HepG2 (cell line): Measurements from ENCODE around the gene ARHGAP25. TPM values are rescaled to one million over a fixed set of nuclear protein-coding genes. Genes with fewer than 3 reads are reported as not detected.

Experiments
- ATAC-seq: fragments of 200-7000 bp; cut with Tn5 transposase; 3 replicates; pipeline ENCODE4 v1.9.1; 2020; ENCODE audit warnings: mild to moderate bottlenecking, moderate library complexity
- BruUV-seq: library from RNA; stranded (reverse); fragments of 400-500 nt; replicated peaks from 2 replicates; lab custom pipeline; 2021; lab: Mats Ljungman, UMichigan
- CTCF ChIA-PET: fragments of 300-600 bp; formaldehyde crosslinking; extraction: SDS; loops from one replicate; lab custom pipeline; 2021; ENCODE audit warnings: low total read pairs, inconsistent platforms, low intra/inter-chr PET ratio; lab: Yijun Ruan, JAX
- POLR2A ChIA-PET: fragments of 350-600 bp; sonication (Branson Sonifier 250); formaldehyde crosslinking; loops from one replicate; lab custom pipeline; 2020; ENCODE audit warnings: antibody characterized with exemption, inconsistent platforms; lab: Yijun Ruan, JAX
- DNase-seq: peaks from one replicate; pipeline ENCODE4 v3.0.0-alpha.2; 2015; ENCODE audit warnings: low spot score
- FAIRE-seq: peaks from 3 replicates; lab custom pipeline; 2011; peaks lifted over from hg19 to GRCh38; lab: Jason Lieb, UNC
- H2AFZ ChIP-seq: one replicate; pipeline ENCODE4 v1.6.1; 2011; ENCODE audit warnings: low read length, inconsistent platforms
- H3K27ac ChIP-seq: fragments of 300-600 bp; 3 replicates; pipeline ENCODE4 v1.8.0; 2011; ENCODE audit warnings: mixed run types, mild to moderate bottlenecking, mixed read lengths, low read length, inconsistent platforms; ENCODE audit not compliant: insufficient read depth; ENCODE audit errors: extremely low read length
- H3K27me3 ChIP-seq, 2 experiments: fragments of 200-600 bp in 1 of 2; 2 replicates in 1 of 2; 3 replicates in 1 of 2; pipeline versions ENCODE4 v1.6.0 to v1.8.0; 2011; ENCODE audit warnings: low read length in 2 of 2, mild to moderate bottlenecking in 2 of 2, moderate library complexity in 2 of 2, inconsistent platforms in 1 of 2; ENCODE audit not compliant: insufficient read depth in 2 of 2, control insufficient read depth in 1 of 2
- H3K36me3 ChIP-seq, 2 experiments: fragments of 200-600 bp in 1 of 2; replicated peaks in 1 of 2; 2 replicates in 1 of 2; 3 replicates in 1 of 2; pipeline versions ENCODE4 v1.5.1 to v1.8.0; 2011; ENCODE audit warnings: low read length in 2 of 2, inconsistent platforms in 1 of 2; ENCODE audit not compliant: insufficient read depth in 2 of 2, control insufficient read depth in 1 of 2
- H3K4me1 ChIP-seq: 2 replicates; pipeline ENCODE4 v1.5.1; 2012; ENCODE audit warnings: low read length, inconsistent platforms; ENCODE audit not compliant: insufficient read depth
- H3K4me2 ChIP-seq: 2 replicates; pipeline ENCODE4 v1.6.0; 2011; ENCODE audit warnings: low read depth, low read length, inconsistent platforms
- H3K4me3 ChIP-seq, 3 experiments: fragments of 200-600 bp in 1 of 3; sonication (generic), shearing (Covaris generic) in 1 of 3; replicated peaks in 1 of 3; 2 replicates each; pipeline ENCODE4 v1.5.1; 2011 to 2016; ENCODE audit warnings: low read length in 3 of 3, inconsistent platforms in 2 of 3, low read depth in 2 of 3, mild to moderate bottlenecking in 2 of 3, control low read depth in 1 of 3, mixed read lengths in 1 of 3; ENCODE audit not compliant: insufficient read depth in 1 of 3
- H3K79me2 ChIP-seq: one replicate; pipeline ENCODE4 v1.6.1; 2011; ENCODE audit warnings: low read length, inconsistent platforms; ENCODE audit not compliant: insufficient read depth
- H3K9ac ChIP-seq: 2 replicates; pipeline ENCODE4 v1.6.0; 2011; ENCODE audit warnings: mild to moderate bottlenecking, low read depth, low read length, inconsistent platforms; ENCODE audit not compliant: insufficient read depth
- H3K9me3 ChIP-seq: 2 replicates; pipeline ENCODE4 v1.5.1; 2012; ENCODE audit warnings: mild to moderate bottlenecking, low read length
- H4K20me1 ChIP-seq: 2 replicates; pipeline ENCODE4 v1.6.0; 2011; ENCODE audit warnings: inconsistent platforms, mild to moderate bottlenecking, low read length, moderate library complexity; ENCODE audit not compliant: insufficient read depth
- FOXK1 ChIP-seq: sonication (generic); formaldehyde crosslinking; IDR thresholded peaks from 2 replicates; pipeline ENCODE4 v1.4.0; 2020; ENCODE audit warnings: low read depth, missing genetic modification reagents, borderline replicate concordance
- KDM4B ChIP-seq: sonication (generic); formaldehyde crosslinking; IDR thresholded peaks from 2 replicates; pipeline ENCODE4 v1.4.0; 2020; ENCODE audit warnings: missing genetic modification reagents
- NCOA1 ChIP-seq: sonication (generic); formaldehyde crosslinking; IDR thresholded peaks from 2 replicates; pipeline ENCODE4 v1.9.0; 2021; ENCODE audit warnings: missing genetic modification reagents
- NR3C1 ChIP-seq: sonication (generic); formaldehyde crosslinking; IDR thresholded peaks from 2 replicates; pipeline ENCODE4 v1.4.0; 2020; ENCODE audit warnings: missing genetic modification reagents
- PHF21A ChIP-seq: sonication (generic); formaldehyde crosslinking; IDR thresholded peaks from 2 replicates; pipeline ENCODE4 v1.5.0; 2020; ENCODE audit warnings: mild to moderate bottlenecking, missing genetic modification reagents
- ZEB1 ChIP-seq: IDR thresholded peaks from 2 replicates; pipeline ENCODE4 v1.6.1; 2012; ENCODE audit warnings: mild to moderate bottlenecking, low read depth, inconsistent platforms; ENCODE audit not compliant: insufficient replicate concordance
- ZNF274 ChIP-seq: sonication (generic); formaldehyde crosslinking; IDR thresholded peaks from 2 replicates; pipeline ENCODE4 v1.5.1; 2020; ENCODE audit warnings: mild to moderate bottlenecking, missing genetic modification reagents
- ZNF296 ChIP-seq: sonication (generic); formaldehyde crosslinking; conservative IDR thresholded peaks from 2 replicates; pipeline ENCODE4 v1.5.0; 2020; ENCODE audit warnings: mild to moderate bottlenecking, missing genetic modification reagents
- ZNF530 ChIP-seq: sonication (generic); formaldehyde crosslinking; IDR thresholded peaks from 2 replicates; pipeline ENCODE4 v1.5.0; 2020; ENCODE audit warnings: low read depth, mild to moderate bottlenecking, missing genetic modification reagents
- ZNF792 ChIP-seq: IDR thresholded peaks from 2 replicates; pipeline ENCODE4 v1.6.1; 2016
- WGBS: methylation state at CpG from one replicate; pipeline ENCODE4 v1.1.6; 2017; ENCODE audit warnings: low lambda C conversion rate; 5-methylcytosine and 5-hydroxymethylcytosine counted together
- in situ Hi-C: cut with HindIII; loops from 2 replicates; pipeline ENCODE4 v1.10.0; 2017; ENCODE audit warnings: low pct_unique_long_range_greater_than_20kb; ENCODE audit not compliant: extremely low pct_ligation_motif_present
- intact Hi-C: fragments of 100-400 bp; cut with micrococcal nuclease; formaldehyde crosslinking; loops from one replicate; pipeline ENCODE4 v1.10.0; 2022; ENCODE audit not compliant: unreplicated experiment
- polyA plus RNA-seq, 8 experiments: library from polyadenylated mRNA; depleted of rRNA in 3 of 8; stranded (reverse) in 7 of 8; unstranded in 1 of 8; fragments of >200 nt; fragmentation: Illumina TruSeq in 4 of 8; extraction: Trizol in 4 of 8; gene quantifications; 2 replicates each; pipeline versions ENCODE4 v1.2.1 to v1.2.3, GENCODE V29; 2011 to 2016; ENCODE audit warnings: low read depth in 4 of 8, missing spikeins in 1 of 8, mixed read lengths in 1 of 8; ENCODE audit not compliant: insufficient read depth in 1 of 8
- total RNA-seq, 5 experiments: library from RNA; depleted of rRNA; stranded (reverse); fragments of >200 nt; fragmentation: Illumina TruSeq; extraction: Trizol; gene quantifications; 2 replicates each; pipeline ENCODE4 v1.2.3, GENCODE V29; 2016; ENCODE audit warnings: low read depth in 1 of 5
- TF ChIP-seq, protein P1 (sequence below), 2 experiments: fragments of 450-650 bp in 1 of 2; sonication (generic) in 1 of 2; formaldehyde crosslinking; IDR thresholded peaks; 2 replicates each; pipeline versions ENCODE4 v1.5.0 to v1.8.0; 2020 to 2022; ENCODE audit warnings: mild to moderate bottlenecking in 1 of 2, missing genetic modification reagents in 1 of 2
- TF ChIP-seq, protein P2 (sequence below): sonication (generic); formaldehyde crosslinking; IDR thresholded peaks from 2 replicates; pipeline ENCODE4 v1.8.0; 2022; ENCODE audit warnings: mild to moderate bottlenecking, missing genetic modification reagents, borderline replicate concordance
- TF ChIP-seq, protein P3 (sequence below): sonication (generic); formaldehyde crosslinking; IDR thresholded peaks from 2 replicates; pipeline ENCODE4 v1.8.0; 2022; ENCODE audit warnings: missing genetic modification reagents, low read depth, mild to moderate bottlenecking, borderline replicate concordance
- TF ChIP-seq, protein P4 (sequence below): sonication (generic); formaldehyde crosslinking; IDR thresholded peaks from 2 replicates; pipeline ENCODE4 v1.4.0; 2020; ENCODE audit warnings: missing genetic modification reagents, borderline replicate concordance
- TF ChIP-seq, protein P5 (sequence below): sonication (generic); formaldehyde crosslinking; IDR thresholded peaks from 2 replicates; pipeline ENCODE4 v1.4.0; 2020; ENCODE audit warnings: missing genetic modification reagents

Gene ARHGAP25
- total and polyA plus RNA-seq, 2 of the 13 experiments (the other 11 are each of a cell fraction or from before 2014, with no cell fraction given) = not detected

DNA sequence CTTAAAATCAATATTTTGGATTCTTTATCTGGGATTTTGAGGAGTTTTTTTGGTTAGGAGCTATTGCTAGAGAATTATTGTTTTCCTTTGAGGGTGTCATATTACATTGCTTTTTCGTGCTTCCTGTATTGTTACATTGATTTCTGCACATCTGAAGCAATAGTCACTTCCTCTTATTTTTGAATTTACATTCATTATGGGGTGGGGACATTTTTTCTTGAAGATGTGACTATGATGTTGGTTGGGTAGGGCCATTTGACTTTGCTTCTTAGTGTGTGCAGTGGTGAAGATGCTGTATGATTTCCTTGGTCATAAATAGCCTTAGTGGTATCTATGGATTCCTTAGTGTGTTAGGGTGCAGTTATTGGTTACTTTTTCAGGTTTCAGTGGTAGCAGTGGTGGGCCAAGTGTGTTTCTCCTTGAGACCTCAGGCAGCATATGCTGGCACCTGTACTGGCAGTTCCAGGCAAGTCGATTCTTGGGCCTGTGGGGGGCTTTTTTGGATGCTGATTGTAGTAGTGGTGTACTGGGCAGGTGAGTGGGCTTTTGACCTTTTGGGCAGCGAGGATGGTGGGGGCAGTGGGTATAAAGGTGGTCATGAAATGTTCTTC is 61.8 kb downstream of the ARHGAP25 start:
- in situ Hi-C loops (no loop called here), intact Hi-C loops (no loop called here)
- Histone ChIP-seq H3K4me1 (no peaks in the 10 kb centered on the region), H3K36me3 (no peaks in the 10 kb centered on the region), H3K27ac (no peak overlapping the region), H2AFZ (no peak overlapping the region), H3K4me3 (no peak overlapping the region), H3K79me2 (no peaks in the 10 kb centered on the region), H3K27me3 (peaks cover 4 to 24% of the 10 kb centered on the region in 2 experiments; a peak in 3 of 5 replicates), H4K20me1 (no peaks in the 10 kb centered on the region), H3K9me3 (no peaks in the 10 kb centered on the region), H3K9ac (no peak overlapping the region), H3K4me2 (no peak overlapping the region)
- BruUV-seq = no TSS peak
- no peak for DNase-seq
- POLR2A ChIA-PET = no interaction called here
- WGBS = 7% methylated on average over 3 of the region's 3 CpGs
- CTCF ChIA-PET = no interaction called here
- ATAC-seq = no peak
- no peak for FAIRE-seq
- TF ChIP-seq ZNF296 (no peak), ZNF792 (CRISPR knock-in tag) (no peak), FOXK1 (CRISPR knock-in tag) (no peak), ZNF530 (CRISPR knock-in tag) (no peak), NR3C1 (CRISPR knock-in tag) (no peak), KDM4B (CRISPR knock-in tag) (no peak), PHF21A (CRISPR knock-in tag) (no peak), ZEB1 (no peak), NCOA1 (CRISPR knock-in tag) (no peak), ZNF274 (CRISPR knock-in tag) (no peak)
- TF ChIP-seq, protein P1, sequence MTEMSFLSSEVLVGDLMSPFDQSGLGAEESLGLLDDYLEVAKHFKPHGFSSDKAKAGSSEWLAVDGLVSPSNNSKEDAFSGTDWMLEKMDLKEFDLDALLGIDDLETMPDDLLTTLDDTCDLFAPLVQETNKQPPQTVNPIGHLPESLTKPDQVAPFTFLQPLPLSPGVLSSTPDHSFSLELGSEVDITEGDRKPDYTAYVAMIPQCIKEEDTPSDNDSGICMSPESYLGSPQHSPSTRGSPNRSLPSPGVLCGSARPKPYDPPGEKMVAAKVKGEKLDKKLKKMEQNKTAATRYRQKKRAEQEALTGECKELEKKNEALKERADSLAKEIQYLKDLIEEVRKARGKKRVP (CRISPR knock-in tag; IDR thresholded peaks at IDR 0.05) = no peak
- TF ChIP-seq, protein P2, sequence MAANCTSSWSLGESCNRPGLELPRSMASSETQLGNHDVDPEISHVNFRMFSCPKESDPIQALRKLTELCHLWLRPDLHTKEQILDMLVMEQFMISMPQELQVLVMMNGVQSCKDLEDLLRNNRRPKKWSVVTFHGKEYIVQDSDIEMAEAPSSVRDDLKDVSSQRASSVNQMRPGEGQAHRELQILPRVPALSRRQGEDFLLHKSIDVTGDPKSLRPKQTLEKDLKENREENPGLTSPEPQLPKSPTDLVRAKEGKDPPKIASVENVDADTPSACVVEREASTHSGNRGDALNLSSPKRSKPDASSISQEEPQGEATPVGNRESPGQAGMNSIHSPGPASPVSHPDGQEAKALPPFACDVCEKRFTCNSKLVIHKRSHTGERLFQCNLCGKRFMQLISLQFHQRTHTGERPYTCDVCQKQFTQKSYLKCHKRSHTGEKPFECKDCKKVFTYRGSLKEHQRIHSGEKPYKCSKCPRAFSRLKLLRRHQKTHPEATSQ (CRISPR knock-in tag) = no peak
- TF ChIP-seq, protein P3, sequence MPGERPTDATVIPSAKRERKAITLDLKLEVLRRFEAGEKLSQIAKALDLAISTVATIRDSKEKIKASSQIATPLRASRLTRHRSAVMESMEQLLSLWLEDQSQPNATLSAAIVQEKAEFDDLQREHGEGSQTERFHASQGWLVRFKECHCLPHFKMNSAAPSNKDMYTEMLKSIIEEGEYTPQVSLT (CRISPR knock-in tag) = no peak
- TF ChIP-seq, protein P4, sequence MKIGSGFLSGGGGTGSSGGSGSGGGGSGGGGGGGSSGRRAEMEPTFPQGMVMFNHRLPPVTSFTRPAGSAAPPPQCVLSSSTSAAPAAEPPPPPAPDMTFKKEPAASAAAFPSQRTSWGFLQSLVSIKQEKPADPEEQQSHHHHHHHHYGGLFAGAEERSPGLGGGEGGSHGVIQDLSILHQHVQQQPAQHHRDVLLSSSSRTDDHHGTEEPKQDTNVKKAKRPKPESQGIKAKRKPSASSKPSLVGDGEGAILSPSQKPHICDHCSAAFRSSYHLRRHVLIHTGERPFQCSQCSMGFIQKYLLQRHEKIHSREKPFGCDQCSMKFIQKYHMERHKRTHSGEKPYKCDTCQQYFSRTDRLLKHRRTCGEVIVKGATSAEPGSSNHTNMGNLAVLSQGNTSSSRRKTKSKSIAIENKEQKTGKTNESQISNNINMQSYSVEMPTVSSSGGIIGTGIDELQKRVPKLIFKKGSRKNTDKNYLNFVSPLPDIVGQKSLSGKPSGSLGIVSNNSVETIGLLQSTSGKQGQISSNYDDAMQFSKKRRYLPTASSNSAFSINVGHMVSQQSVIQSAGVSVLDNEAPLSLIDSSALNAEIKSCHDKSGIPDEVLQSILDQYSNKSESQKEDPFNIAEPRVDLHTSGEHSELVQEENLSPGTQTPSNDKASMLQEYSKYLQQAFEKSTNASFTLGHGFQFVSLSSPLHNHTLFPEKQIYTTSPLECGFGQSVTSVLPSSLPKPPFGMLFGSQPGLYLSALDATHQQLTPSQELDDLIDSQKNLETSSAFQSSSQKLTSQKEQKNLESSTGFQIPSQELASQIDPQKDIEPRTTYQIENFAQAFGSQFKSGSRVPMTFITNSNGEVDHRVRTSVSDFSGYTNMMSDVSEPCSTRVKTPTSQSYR (CRISPR knock-in tag) = no peak
- TF ChIP-seq, protein P5, sequence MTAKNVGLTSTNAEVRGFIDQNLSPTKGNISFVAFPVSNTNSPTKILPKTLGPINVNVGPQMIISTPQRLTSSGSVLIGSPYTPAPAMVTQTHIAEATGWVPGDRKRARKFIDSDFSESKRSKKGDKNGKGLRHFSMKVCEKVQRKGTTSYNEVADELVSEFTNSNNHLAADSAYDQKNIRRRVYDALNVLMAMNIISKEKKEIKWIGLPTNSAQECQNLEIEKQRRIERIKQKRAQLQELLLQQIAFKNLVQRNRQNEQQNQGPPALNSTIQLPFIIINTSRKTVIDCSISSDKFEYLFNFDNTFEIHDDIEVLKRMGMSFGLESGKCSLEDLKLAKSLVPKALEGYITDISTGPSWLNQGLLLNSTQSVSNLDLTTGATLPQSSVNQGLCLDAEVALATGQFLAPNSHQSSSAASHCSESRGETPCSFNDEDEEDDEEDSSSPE (CRISPR knock-in tag) = no peak
